PC-9 (cell line): Measurements from ENCODE around the gene UFL1.

ENCODE experiments used
- CTCF ChIP-seq: fragments of 200-600 bp; sonication (generic); conservative IDR thresholded peaks from 2 replicates; pipeline ENCODE4 v1.6.1; 2017; ENCODE audit warnings: mixed run types, antibody characterized with exemption, mild to moderate bottlenecking, moderate library complexity
- EZH2 ChIP-seq: fragments of 200-600 bp; sonication (generic); IDR thresholded peaks from 2 replicates; pipeline ENCODE4 v1.8.0; 2017; ENCODE audit warnings: antibody characterized with exemption, low read depth

DNA sequence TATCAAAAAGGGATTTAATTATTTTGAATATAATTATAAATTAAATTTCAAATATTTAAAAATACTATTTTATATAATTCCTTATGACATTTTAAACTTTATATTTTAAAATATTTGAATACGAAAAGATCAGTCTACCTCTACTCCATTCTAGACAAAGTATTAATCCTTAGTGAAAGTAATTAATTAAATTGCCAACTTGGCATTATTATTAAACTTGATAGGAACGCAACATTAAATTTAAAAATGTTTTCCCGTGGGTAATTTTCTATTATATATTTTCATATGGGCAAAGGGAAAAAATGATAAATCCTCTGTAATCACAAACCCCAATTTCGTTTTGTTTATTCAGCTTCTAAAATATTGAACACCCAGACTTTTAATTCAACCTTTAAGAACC lies 33.0 kb downstream of the UFL1 start:
- TF ChIP-seq CTCF (no peak), EZH2 (no peak)
